Stimulated activated naive CD8-positive, alpha-beta T cell treated with anti-CD3 and anti-CD28 coated beads, Interleukin-15, Interleukin-2, amounts not matched to agents 100 ng/mL and 50 ng/mL, for 24 hours (primary cell): ENCODE measurements around the gene RNASE2.
"Not testable (repeated sequence)": the region's sequence is repeated elsewhere in the genome, so short reads cannot be mapped to it uniquely, and the experiment has no call there.

Experiments
- H3K27ac Mint-ChIP-seq: one replicate; pipeline ENCODE4 v1.8.0; 2021; ENCODE audit warnings: mild to moderate bottlenecking, mixed read lengths
- H3K27me3 Mint-ChIP-seq: one replicate; pipeline ENCODE4 v1.8.0; 2021; ENCODE audit warnings: mixed read lengths
- H3K36me3 Mint-ChIP-seq: one replicate; pipeline ENCODE4 v1.8.0; 2021; ENCODE audit warnings: low read depth, mixed read lengths
- H3K4me1 Mint-ChIP-seq: one replicate; pipeline ENCODE4 v1.8.0; 2021; ENCODE audit warnings: low read depth, mixed read lengths
- H3K4me3 Mint-ChIP-seq: one replicate; pipeline ENCODE4 v1.8.0; 2021; ENCODE audit warnings: mild to moderate bottlenecking, mixed read lengths
- H3K9me3 Mint-ChIP-seq: one replicate; pipeline ENCODE4 v1.8.0; 2021; ENCODE audit warnings: mixed read lengths

The RNASE2 gene

DNA sequence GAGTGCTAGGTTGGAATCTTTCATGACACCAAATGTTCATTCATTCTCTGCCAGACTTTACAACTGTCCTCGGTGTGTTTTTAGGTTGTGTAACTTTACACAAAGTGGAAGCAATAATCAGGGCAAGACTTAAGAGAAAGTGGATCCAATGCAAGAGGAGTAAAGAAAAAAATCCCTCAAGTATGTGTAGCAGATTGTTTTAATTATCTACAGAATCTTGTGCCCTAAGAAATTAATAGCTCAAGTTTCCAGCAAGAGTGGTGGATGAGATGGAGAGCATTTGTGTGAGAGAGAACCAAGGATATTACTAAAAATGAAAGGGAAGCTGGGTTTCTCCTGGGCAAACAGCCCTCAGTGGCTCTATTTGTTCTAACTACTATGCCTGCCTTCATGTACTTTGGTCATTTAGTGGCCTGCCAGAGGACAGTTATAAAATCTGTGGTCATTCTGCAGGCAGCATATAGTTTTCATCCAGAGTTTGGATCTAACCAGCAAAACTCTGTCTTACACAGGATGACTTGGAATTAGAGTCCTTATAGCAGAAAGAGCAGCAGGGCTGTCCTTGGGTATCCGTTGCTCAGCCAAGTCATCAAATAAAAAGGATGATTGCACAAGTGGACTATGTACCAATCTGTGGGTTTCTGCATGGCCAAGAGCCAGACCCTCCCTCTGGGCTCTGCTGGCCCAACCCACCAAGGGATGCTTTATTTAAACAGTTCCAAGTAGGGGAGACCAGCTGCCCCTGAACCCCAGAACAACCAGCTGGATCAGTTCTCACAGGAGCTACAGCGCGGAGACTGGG is at the start of gene RNASE2:
Gene RNASE2, plus strand, starts transcription at position 752 of the 802 bp plus-strand sequence. CDS start 285 bp downstream, outside the sequence.
- not testable (repeated sequence) for H3K4me3 Mint-ChIP-seq, H3K36me3 Mint-ChIP-seq, H3K9me3 Mint-ChIP-seq, H3K27ac Mint-ChIP-seq, H3K4me1 Mint-ChIP-seq
- peaks cover 14% of the 10 kb centered on the region for H3K27me3 Mint-ChIP-seq

GRCh38 chr14:20905676-20906075 is 49.6 kb upstream of the RNASE2 start:
- Mint-ChIP-seq H3K27me3 (no peaks in the 10 kb centered on the region), H3K36me3 (no peaks in the 10 kb centered on the region), H3K4me3 (no peak overlapping the region), H3K9me3 (no peaks in the 10 kb centered on the region), H3K4me1 (no peaks in the 10 kb centered on the region), H3K27ac (no peak overlapping the region)

- Mint-ChIP-seq H3K36me3 (no peaks in the 10 kb centered on the region), H3K4me3 (no peak overlapping the region), H3K9me3 (no peaks in the 10 kb centered on the region), H3K27ac (no peak overlapping the region), H3K4me1 (no peaks in the 10 kb centered on the region), H3K27me3 (no peaks in the 10 kb centered on the region)
These were observed 48.1 kb upstream of the RNASE2 start for GRCh38 chr14:20907214-20907613.

- H3K36me3 Mint-ChIP-seq, H3K4me1 Mint-ChIP-seq, H3K27ac Mint-ChIP-seq, H3K4me3 Mint-ChIP-seq, H3K9me3 Mint-ChIP-seq, H3K27me3 Mint-ChIP-seq: not testable (repeated sequence)
These were observed 44.5 kb upstream of the RNASE2 start for GRCh38 chr14:20910822-20911221.

GRCh38 chr14:20919038-20919756 is 36.1 kb upstream of the RNASE2 start:
- not testable (repeated sequence) for H3K9me3 Mint-ChIP-seq, H3K4me1 Mint-ChIP-seq, H3K36me3 Mint-ChIP-seq, H3K4me3 Mint-ChIP-seq, H3K27ac Mint-ChIP-seq
- peaks cover 28% of the 10 kb centered on the region for H3K27me3 Mint-ChIP-seq

DNA sequence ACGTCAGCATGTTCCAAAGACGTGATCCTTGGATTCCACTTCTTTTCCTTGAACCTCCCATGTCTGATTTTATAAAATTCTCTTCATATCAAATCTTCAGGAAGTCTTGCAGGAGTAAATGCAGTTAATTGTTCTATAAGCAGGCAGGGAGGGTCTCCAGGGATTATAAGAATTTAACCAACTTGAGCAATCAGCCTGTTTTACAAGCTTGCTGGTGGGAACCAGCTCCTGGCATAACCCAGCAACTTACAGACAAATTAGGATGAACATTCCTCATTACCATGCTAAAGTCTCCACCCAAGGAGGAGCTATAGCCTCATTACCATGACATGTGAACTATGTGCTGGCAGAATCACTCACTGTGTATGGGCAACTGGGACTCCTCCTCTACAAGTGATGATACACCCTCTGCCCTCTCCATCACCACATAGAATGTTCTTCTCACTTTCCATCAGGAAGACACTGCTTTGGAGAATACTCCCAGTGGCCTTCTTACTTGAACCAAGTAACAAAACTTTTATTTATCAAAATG is 31.5 kb upstream of the RNASE2 start:
- H3K9me3 Mint-ChIP-seq: peaks cover 12% of the 10 kb centered on the region
- not testable (repeated sequence) for H3K4me1 Mint-ChIP-seq, H3K27ac Mint-ChIP-seq, H3K36me3 Mint-ChIP-seq, H3K4me3 Mint-ChIP-seq
- H3K27me3 Mint-ChIP-seq: peaks cover 30% of the 10 kb centered on the region

GRCh38 chr14:20934148-20934762 is 21.0 kb upstream of the RNASE2 start:
- no peak overlapping the region for H3K4me3 Mint-ChIP-seq
- no peak overlapping the region for H3K27ac Mint-ChIP-seq
- H3K4me1 Mint-ChIP-seq: no peaks in the 10 kb centered on the region
- no peaks in the 10 kb centered on the region for H3K36me3 Mint-ChIP-seq
- H3K9me3 Mint-ChIP-seq: no peaks in the 10 kb centered on the region
- peaks cover 10% of the 10 kb centered on the region for H3K27me3 Mint-ChIP-seq

DNA sequence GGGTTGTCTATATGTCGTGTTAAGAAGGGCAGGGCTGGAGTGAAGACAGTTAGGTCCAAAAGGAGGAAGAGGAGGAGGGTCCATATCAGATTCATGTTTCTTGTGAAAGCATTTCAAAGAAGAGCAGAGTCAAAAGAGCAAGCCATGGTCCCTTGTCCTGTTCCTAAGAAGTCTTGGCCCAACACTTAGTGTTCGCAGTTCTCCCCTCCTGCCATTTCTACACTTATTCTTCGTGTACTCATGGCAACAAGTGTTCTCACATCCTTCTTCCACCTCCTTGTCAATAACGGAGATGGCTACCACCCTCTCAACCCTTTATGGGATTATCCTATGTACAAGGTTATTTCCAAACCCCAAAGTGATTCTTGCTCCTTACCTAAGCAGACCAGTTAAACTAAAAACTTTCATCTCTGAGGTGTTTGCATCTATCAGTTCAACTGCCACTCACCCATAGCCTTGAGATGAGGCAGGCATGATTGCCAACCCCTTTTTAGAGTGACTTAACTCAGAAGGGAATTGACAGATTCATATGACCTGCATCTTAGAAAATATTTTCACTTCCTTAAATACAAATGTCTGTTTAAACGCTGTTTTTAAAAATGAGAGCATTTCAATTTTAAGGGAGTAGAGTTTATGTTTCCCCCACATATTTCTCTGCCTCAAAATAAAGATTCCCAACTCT is 19.8 kb upstream of the RNASE2 start:
- no peaks in the 10 kb centered on the region for H3K4me1 Mint-ChIP-seq
- no peak overlapping the region for H3K4me3 Mint-ChIP-seq
- H3K27me3 Mint-ChIP-seq: peaks cover 5% of the 10 kb centered on the region
- H3K9me3 Mint-ChIP-seq: no peaks in the 10 kb centered on the region
- H3K36me3 Mint-ChIP-seq: no peaks in the 10 kb centered on the region
- no peak overlapping the region for H3K27ac Mint-ChIP-seq

GRCh38 chr14:20945146-20945545 is 10.1 kb upstream of the RNASE2 start:
- not testable (repeated sequence) for H3K4me1 Mint-ChIP-seq, H3K9me3 Mint-ChIP-seq, H3K4me3 Mint-ChIP-seq, H3K27ac Mint-ChIP-seq, H3K36me3 Mint-ChIP-seq
- H3K27me3 Mint-ChIP-seq: peaks cover 26% of the 10 kb centered on the region

- not testable (repeated sequence) for H3K27ac Mint-ChIP-seq, H3K4me1 Mint-ChIP-seq, H3K9me3 Mint-ChIP-seq, H3K4me3 Mint-ChIP-seq, H3K36me3 Mint-ChIP-seq
- H3K27me3 Mint-ChIP-seq: peaks cover 21% of the 10 kb centered on the region
These were observed 8.6 kb upstream of the RNASE2 start for GRCh38 chr14:20946707-20947106.

- not testable (repeated sequence) for H3K27ac Mint-ChIP-seq, H3K4me3 Mint-ChIP-seq, H3K9me3 Mint-ChIP-seq, H3K4me1 Mint-ChIP-seq, H3K36me3 Mint-ChIP-seq
- H3K27me3 Mint-ChIP-seq: peaks cover 14% of the 10 kb centered on the region
These were observed 219 bp downstream of the RNASE2 start for GRCh38 chr14:20955538-20955873.

DNA sequence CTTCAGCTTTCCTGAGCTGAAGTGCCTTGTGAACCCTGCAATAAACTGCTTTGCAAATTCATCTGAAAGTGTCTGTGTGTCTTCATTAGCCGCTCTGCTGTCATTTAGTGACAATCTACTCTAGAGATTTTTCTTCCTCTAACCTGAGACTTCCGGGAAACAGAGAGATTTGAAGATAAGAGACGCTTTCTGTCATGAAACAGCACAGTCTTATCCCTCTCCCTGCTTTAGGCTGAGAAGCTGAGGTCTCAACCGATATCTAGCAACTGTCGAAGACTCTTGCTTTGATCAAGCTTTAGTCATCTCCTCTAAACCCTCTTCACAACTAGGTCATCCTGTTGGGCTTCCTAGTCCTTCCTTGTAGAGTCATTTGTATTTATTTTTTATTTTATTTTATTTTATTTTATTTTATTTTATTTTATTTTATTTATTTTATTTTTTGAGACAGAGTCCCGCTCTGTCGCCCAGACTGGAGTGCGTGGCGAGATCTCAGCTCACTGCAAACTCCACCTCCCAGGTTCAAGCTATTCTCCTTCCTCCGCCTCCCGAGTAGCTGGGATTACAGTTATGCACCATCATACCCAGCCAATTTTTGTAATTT is 1.2 kb downstream of the RNASE2 start:
- no peaks in the 10 kb centered on the region for H3K36me3 Mint-ChIP-seq
- peaks cover 16% of the 10 kb centered on the region for H3K27me3 Mint-ChIP-seq
- no peak overlapping the region for H3K27ac Mint-ChIP-seq
- peaks cover 17% of the 10 kb centered on the region for H3K4me1 Mint-ChIP-seq
- no peak overlapping the region for H3K4me3 Mint-ChIP-seq
- no peaks in the 10 kb centered on the region for H3K9me3 Mint-ChIP-seq

DNA sequence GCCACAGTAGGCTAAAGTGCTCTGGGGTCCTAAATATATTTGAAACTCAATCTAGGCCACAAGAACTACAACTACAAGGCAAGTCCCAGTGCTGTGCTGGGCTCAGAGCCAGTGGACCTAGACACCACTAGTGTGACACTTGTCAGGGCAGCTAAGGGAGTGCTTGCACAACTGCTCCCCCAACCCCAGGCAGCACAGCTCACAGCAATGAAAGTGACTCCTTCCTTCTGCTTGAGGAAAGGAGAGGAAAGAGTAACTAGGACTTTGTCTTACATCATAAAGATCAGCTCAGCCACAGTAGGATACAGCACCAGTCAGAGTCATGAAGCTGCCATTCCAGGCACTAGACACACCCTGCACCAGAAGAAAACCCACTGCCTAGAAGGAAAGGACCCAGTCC is 3.7 kb downstream of the RNASE2 start:
- H3K27ac Mint-ChIP-seq, H3K36me3 Mint-ChIP-seq, H3K4me3 Mint-ChIP-seq, H3K9me3 Mint-ChIP-seq: not testable (repeated sequence)
- H3K27me3 Mint-ChIP-seq: peaks cover 25% of the 10 kb centered on the region
- H3K4me1 Mint-ChIP-seq: peaks cover 22% of the 10 kb centered on the region

DNA sequence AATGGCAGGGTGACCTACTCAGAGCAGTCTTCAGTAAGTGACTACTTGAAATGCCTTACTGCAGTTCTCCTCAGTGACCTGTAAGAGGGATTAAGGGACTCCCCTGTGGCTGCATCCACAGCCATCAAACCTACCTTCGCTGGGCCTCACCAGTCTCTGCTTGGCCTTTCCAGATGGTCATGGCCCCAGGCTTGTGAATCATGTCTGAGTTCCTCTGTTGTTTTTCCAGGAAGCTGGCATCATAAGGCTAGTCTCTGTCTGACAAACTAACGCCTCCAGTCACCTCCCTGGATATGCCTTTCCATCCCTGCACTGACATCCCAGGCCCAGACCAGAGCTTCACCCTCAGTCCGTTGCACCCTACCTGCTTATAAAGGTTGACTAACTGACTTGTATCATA is 14.0 kb downstream of the RNASE2 start:
- Mint-ChIP-seq H3K27me3 (peaks cover 46% of the 10 kb centered on the region), H3K4me3 (no peak overlapping the region), H3K9me3 (no peaks in the 10 kb centered on the region), H3K27ac (no peak overlapping the region), H3K4me1 (peaks cover 12% of the 10 kb centered on the region), H3K36me3 (no peaks in the 10 kb centered on the region)

GRCh38 chr14:20970647-20970982 is 15.3 kb downstream of the RNASE2 start:
- Mint-ChIP-seq H3K36me3 (no peaks in the 10 kb centered on the region), H3K4me1 (peaks cover 12% of the 10 kb centered on the region), H3K27me3 (peaks cover 38% of the 10 kb centered on the region), H3K27ac (no peak overlapping the region), H3K4me3 (peak overlapping the region; percentile 86), H3K9me3 (no peaks in the 10 kb centered on the region)
